NCI-H748 (cell line): Measurements from ENCODE around the gene CPA1.
"Not testable (repeated sequence)": the region's sequence is repeated elsewhere in the genome, so short reads cannot be mapped to it uniquely, and the experiment has no call there.

ENCODE experiments used
- DNase-seq: peaks from one replicate; lab custom pipeline; 2025; ENCODE audit not compliant: unreplicated experiment; lab: John Stamatoyannopoulos, UW

CPA1 gene

DNA sequence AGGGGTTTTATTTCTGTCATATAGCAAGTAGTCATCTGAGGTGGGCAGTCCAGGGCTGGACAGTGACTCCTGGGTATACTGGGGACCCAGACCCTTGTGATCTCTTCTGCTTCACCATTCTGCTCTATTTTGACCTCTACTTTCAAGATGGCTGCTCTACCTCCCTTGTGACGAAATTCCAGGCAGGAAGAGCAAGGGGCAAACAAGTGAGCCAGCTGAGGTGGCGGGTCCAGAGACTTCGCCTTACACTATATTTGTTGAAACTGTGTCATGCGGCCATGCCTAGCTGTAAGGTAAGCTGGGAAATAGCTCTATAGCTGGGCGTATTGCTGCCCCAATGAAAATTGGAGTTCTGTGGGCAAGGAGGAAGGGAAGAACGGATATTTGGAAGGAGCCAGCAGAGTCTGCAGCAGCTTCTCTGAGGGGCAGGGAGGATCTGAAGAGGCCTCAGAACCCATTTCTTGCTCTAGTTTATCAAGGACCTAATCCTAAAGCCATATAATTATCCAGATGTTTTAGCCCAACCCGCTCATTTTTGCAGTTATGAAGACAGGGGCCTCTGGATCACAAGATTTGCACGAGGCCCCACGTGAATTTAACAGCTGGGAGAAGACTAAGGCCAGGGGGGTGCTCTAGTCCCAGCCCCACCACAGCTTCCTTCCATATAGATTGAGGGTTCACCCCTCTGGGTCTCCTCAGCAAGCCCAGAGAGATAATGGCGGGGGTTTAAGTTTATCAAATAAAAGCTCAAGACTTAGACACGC is 7.7 kb upstream of the CPA1 start:
- no peak for DNase-seq

DNA sequence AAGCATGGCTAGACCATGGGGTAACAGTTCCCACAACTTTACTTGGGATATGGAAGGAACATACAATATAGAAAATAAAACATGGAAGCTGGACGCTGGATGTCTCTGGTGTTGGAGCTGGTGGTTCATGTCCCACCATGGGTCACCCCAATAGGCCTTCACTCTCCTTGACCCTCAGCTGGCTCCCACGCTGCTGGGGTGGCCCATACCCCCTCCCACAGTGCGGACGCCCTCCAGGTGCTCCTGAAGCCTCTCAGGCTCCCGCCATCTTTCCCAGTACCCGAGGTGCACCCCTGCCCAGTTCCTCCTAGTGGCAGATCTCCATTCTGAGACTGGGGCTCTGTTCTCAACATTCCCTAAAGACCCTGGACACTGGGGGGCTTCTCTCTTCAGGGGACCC is 5.8 kb upstream of the CPA1 start:
- no peak for DNase-seq

DNA sequence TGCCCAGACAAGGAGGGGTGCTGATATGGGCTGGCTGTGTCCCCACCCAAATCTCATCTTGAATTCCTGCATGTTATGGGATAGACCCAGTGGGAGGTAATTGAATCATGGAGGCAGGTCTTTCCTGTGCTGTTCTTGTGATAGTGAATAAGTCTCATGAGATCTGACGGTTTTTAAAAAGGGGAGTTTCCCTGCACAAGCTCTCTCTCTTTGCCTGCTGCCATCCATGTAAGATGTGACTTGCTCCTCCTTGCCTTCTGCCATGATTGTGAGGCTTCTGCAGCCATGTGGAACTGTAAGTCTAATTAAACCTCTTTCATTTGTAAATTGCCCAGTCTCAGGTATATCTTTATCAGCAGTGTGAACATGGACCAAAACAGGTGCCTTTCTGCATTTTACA is 3.8 kb upstream of the CPA1 start:
- DNase-seq: not testable (repeated sequence)

DNA sequence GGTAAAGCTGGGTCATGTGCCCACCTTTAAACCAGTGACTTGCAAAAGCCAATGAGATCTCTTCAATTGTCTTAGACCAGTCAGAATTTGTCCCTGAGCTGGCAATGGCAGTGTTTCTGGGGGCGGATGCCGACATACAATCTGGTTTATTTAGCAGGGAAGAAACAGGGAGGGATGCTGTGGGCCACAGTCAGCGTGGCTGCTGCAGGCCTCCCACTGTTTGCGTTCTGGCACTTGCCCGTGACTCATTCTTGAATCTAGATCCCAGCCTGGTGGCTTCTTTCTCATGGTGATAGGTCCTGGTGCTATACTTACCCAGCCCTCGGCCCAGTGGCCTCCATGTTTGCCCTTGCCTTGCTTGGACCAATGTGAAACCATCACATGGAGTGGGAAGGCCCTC is 3.1 kb upstream of the CPA1 start:
- no peak for DNase-seq

DNA sequence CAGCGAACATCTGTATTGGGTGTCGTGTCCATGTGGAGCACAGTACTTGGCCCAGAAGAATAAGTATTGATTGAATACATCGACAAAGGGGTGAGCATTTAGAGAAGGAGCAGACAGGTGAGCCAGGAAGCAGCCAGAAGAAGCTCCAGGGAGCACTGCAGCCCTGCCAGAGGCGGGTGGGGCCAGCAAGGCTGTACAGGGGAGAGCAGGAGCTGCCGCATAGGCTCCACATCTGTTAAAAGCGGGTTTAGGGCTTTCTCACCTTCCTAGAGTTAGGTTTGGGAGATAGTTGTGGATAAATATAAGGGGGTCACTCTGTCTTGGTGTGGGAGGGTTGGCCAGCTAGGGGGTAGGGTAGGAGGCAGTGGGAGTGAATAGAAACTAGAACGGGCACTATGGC is 1.3 kb upstream of the CPA1 start:
- no peak for DNase-seq

DNA sequence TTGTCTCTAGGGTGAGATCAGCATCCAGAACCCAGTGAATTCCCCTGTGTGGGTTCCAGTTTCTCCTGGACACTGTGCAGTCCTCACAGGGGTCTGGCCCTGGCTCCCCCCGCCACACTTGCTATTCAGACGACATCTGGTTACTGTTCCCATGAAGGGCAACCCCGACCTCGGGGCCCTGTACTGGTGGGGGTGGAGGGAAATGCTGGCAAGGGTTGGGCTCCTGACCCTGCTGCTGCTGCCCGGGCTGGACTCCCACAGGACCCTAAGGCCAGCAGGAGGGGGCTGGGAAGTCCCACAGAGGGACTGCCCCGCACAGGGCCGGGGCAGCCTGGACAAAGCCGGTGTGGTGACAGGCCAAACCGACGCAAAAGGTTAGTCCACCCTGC is 768 bp upstream of the CPA1 start:
- no peak for DNase-seq

DNA sequence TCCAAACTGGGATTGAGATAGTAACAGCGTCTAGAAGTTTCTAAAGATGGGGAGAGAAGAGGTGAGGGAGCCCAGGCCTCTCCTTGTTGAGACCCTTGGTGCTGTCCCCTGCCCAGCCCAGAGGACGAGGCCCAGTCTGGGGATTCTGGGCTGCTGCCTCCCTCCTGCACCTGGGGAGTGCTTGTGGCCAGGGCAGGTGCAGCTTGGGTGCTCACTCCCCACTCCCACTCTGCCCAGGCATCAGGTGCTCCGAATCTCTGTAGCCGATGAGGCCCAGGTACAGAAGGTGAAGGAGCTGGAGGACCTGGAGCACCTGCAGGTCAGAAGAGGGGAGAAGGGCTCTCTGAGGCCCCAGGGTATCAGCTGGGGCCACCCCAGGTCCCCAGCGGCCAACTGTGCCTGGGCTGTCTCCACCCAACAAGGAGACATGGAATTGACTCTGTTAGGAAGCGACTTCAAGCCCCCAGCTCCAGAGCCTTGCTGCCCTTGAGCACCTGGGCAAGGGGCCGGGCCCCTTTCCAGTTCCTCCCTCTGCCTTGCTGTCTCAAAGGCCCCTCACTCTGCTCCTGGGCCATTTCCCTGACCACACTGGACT is 664 bp downstream of the CPA1 start:
- no peak for DNase-seq

DNA sequence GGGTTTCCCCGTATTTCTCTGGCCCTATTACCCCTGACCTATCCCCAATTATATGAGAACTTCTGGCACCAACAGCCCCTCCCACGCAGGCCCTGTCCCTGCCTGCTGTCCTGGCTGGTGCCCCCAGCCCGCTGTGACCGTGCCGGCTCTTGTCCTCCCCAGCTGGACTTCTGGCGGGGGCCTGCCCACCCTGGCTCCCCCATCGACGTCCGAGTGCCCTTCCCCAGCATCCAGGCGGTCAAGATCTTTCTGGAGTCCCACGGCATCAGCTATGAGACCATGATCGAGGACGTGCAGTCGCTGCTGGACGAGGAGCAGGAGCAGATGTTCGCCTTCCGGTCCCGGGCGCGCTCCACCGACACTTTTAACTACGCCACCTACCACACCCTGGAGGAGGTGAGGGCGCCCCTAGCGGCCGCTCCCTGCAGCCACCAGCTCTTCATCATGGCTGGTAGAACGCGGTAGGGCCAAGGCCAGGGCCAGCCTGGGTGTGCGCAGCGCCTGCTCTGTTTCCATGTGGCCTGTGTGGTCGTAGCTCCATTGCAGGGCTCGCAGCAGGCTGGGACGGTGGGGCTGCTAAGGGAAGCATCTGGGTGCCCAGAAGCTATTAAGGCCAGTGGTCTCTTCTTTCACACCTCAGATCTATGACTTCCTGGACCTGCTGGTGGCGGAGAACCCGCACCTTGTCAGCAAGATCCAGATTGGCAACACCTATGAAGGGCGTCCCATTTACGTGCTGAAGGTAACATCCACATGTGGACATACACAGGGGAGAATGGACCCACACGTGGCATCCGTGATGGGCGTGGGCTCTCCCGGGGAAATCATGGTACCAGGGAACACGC is 1.4 kb downstream of the CPA1 start:
- DNase-seq: no peak

DNA sequence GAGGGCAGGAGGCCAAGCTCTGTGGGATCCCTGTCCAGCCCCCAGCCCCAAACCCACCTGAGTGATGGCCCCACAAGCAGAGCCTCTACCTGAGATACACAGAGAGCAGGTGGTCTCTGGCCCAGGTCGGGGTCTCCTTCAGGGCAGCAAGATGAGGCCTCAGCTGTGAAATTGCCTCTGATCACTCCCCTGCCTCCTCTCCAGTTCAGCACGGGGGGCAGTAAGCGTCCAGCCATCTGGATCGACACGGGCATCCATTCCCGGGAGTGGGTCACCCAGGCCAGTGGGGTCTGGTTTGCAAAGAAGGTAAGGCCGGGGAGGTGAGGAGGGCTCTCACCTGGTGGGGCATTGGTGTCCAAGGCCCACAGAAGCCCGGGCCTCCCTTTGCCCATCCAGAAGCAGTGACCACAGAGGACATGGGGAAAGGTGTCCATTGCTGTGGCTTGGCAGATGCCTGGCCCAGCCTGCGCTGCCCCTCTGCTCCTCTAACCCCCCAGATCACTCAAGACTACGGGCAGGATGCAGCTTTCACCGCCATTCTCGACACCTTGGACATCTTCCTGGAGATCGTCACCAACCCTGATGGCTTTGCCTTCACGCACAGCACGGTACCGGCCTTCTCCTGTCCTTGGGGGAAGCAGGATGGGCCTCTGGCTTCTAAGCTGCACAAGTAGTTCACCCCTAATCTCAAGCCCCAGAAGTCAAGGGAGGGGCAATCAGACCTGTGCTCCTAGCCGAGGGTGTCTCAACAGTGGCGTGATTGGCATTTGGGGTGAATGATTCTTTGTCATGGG is 3.1 kb downstream of the CPA1 start:
- DNase-seq: no peak

DNA sequence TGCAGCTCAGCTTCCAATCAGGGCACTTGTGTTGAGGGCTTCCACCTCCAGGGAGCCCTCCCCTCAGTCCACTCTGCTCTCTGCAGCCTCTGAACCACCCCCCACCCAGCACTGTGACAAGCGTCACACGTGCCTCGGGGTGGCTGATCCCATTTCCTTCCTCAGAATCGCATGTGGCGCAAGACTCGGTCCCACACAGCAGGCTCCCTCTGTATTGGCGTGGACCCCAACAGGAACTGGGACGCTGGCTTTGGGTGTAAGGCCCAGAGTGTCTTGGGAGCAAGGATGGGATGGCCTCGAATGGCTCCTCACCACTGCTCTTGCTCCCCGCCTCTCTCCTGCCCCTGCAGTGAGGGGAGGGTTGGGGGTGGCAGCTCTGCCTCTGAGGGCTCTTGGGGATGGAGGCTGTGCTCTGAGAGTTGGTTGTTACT is 4.1 kb downstream of the CPA1 start:
- DNase-seq: no peak

DNA sequence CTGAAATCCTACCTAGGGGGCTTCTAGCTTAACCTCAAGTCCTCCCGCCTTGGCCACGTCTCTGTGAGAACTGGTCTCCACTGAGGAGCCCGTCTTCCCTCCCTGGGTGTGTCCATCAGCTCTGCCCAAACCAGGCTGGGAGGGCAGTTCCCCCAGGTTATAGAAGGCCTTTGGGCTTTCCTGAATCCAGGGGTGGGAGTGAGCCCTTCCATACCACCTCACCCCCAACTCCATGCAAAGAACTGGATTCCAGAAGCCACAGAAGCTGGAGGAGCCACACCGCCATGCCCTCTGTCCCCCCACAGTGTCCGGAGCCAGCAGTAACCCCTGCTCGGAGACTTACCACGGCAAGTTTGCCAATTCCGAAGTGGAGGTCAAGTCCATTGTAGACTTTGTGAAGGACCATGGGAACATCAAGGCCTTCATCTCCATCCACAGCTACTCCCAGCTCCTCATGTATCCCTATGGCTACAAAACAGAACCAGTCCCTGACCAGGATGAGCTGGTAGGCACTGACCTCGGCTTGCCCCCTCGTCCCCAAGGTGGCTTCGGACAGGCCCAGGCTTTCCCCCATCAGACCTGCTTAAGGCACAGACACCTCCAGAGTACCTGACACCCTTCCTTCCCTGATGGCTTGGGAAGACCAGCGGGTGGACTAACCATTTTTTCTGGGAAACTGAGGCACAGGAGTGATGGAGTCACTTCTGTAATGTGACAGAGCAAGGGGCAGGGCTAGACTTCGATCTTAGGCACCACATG is 4.7 kb downstream of the CPA1 start:
- no peak for DNase-seq

DNA sequence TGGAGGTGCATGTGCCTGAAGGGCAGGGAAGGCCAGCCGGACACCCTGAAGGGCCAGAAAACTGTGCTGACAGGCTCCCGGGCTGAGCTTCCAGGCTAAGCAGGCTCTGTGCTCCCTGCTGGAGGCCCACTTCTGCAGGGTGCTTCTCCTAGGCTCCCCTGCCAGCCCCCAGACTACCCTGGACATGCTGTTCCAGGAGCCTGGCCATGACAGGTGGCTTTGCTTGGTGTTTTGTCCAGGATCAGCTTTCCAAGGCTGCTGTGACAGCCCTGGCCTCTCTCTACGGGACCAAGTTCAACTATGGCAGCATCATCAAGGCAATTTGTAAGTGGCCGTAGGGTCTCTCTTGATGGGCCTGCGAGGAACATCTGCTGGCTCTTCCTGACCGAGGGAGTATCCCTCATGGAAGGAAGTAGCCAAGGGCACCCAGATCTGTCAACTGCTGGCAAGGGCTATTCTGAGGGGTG is 5.3 kb downstream of the CPA1 start:
- no peak for DNase-seq

DNA sequence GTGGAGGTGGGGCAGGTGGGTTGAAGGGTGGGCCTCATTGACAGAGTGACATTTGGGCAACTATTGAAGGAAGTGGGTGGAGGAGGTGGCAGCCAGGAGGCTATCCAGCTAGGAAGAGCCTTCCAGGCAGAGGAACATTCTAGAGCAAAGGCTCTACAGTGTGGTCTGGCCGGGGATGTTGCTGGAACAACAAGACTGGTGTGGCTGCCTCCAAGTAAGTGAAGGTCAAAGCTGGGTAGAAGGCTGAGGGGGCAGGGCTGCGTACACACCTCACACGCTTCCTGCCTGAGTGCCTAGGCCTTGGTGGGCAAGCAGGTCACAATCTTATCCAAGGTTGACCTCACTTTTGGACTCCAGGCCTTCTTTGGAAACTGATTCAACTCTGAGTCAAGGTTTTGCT is 6.6 kb downstream of the CPA1 start:
- no peak for DNase-seq

DNA sequence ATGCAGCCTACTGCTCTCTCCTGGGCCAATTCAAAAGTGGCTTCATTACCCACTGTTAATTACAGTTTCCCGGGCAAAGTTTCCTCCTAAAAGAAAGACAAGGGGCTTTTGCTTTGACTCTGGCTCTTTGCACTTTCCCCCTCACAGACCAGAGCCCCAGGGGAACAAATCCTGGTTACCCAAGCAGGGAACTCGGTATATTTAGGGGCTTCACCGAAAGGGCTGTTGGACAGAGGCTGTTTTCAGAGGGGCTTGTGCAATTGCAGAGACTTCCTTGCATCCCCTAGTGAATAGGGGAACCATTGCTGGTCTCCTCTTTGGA is 7.0 kb downstream of the CPA1 start:
- no peak for DNase-seq

DNA sequence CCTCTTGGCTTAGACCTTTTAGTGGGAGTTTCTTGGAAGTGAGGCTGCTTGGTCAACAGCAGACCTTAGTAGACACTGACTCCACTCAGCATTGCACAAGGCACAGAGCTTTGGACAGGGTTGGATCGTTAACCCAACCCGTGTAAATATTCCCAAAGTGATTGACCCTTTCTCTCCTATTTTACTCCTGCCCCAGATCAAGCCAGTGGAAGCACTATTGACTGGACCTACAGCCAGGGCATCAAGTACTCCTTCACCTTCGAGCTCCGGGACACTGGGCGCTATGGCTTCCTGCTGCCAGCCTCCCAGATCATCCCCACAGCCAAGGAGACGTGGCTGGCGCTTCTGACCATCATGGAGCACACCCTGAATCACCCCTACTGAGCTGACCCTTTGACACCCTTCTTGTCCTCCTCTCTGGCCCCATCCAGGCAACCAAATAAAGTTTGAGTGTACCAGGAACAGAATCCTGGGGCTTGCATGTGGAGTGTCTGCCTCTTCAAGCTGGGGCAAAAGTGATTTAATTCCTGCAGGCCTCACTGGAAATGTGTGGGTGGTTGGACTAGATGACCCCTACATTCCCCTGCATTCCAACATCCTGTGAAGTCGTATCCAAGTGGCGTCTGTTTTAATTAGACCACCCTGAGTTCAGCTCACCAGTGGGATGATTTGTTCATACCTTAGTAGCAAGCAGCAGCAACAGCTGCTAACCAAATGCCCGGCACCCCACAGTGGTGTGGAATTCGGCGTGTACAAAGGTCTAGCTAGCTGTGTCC is 7.5 kb downstream of the CPA1 start:
- no peak for DNase-seq

DNA sequence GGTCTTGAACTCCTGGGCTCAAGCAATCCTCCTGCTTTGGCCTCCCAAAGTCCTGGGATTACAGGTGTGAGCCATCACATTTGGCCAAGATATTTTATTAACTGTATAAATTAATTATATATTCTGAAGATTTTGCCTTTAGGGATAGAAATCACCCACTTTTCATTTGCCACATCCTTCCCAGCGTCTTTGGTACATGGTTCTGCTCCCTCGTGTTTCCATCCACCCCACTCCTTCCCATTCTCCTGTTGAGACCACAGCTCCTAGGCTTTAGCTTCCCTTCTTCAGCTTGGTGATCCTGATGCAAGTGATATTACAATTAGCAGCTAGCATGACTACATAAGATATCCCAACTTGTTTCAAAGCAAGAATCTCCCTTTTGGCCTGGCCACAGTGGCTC is 8.4 kb downstream of the CPA1 start:
- DNase-seq: no peak

DNA sequence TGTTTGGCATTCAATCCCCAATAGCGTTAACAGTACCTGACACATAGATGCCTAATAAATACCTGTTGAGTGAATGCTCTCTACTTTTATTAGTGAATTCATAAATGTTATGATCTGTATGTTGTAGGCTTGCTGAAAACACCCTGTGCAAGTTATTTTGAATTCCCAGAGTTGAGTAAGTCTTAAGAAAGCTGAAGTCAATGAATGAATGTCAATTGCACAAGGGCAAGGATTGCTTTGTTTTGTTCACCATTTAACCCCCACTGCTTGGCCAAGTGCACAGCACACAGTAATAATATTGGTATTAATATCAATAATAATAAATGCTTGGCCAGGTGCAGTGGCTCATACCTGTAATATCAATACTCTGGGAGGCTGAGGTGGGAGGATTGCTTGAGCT is 10.2 kb downstream of the CPA1 start:
- DNase-seq: no peak

DNA sequence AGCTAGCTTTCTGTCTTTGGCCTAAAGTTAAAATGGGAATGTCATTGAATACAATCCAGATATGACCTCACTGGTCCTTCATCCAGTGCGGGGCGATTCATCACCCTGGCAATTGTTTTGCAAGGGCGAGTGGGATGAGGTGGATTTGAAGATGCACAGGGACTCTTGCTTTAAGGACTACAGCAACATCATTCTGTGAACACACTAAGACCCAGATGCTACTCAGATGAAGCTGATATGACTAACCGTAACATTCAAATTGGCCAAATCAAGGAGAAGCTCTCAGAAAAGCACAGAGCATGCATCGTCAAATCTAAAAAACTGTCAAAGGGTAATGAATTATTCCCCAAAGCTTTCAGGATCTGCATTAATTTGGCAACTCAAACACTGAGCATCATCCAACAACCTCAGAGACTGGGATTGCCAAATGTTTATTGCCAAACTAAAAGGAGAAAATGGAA is 12.8 kb downstream of the CPA1 start:
- DNase-seq: no peak

DNA sequence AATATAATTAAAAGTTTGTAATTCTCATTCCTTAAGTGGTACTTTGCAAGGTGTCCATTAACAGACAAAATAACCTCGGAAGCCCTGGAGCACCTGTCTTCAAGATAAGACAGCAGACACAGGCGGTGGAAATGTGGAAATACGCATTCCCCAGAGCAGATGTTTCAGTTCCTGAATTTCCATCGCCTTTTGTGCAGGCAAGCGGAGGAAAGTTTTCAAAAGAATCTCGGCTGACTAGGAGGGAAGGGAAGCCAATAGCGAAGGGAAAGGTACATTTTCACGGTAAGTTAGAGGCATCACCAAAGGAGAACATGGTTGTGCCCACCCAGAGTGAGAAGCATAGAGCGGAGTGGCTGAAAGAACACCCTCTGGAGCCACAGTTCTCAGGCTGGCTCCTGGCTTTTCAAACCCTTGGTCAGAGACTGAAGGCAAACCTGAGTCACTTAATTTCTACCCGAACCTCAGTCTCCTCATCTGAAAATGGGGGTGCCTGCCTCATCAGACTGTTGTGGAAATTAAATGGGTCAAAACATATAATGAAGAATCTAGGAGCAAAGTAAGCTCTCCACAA is 13.6 kb downstream of the CPA1 start:
- no peak for DNase-seq
